Urothelium cell line (cell line): Measurements from ENCODE around the gene RIN3.
"Not testable (repeated sequence)": the region's sequence is repeated elsewhere in the genome, so short reads cannot be mapped to it uniquely, and the experiment has no call there.

ENCODE experiments used
- DNase-seq: peaks from one replicate; pipeline ENCODE4 v3.0.0; 2011; ENCODE audit warnings: low spot score, mixed read lengths
- FAIRE-seq: peaks from 2 replicates; lab custom pipeline; 2011; peaks lifted over from hg19 to GRCh38; lab: Jason Lieb, UNC

RIN3 gene

DNA sequence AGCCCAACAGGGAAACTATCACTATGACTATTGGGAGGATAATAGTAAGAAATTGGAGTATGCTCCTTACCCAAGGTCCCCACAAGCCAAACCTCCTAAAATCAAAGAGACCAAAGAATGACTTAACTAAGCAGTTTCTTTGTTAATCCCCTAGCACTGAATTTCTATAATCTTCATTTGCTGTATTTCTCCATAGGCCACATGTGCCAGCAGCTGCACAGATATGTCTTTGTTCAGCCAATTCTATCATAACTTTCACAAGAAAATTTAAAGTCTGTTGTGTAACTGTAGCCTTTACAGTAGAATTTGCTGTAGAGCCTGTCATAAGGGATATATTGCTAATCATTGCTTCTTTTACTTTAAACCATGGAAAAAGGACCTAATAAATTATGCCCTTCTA, 104.0 kb downstream of the RIN3 start:
- no peak for DNase-seq
- no peak for FAIRE-seq

DNA sequence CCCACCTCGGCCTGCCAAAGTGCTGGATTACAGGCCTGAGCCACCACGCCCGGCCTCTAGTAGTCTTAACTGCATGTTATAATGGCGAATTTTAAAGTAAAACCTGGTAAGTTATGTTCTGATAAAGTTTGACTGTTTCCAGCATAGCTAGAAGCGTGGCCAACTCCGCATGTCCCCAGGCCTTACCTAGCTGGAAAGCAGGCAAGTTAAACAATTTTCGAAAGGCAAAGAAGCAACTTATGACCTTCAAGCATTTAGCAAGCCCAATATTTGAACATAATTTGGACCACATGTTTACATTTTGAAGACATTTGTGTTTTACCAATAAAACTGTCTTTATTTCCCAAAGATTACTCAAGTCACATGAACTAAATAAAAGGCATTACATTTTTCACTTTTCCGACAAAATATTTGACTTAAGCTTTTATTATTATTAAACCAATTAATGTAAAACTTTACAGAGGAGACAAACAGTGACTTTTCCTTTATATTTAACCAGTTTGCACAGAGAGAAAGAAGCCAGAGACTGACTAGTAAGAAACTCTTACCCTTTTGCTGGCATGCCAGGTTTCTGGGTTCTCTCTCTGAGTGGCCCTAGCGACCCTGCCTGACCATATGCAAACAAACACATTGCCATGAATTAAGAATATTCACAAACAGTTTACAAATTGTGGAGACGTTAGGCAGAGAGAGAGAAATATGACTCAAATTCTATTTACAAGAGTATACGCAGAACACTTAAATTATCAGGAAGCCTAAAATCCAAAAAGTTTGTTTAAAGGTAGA, 106.3 kb downstream of the RIN3 start:
- FAIRE-seq = no peak
- DNase-seq = no peak

DNA sequence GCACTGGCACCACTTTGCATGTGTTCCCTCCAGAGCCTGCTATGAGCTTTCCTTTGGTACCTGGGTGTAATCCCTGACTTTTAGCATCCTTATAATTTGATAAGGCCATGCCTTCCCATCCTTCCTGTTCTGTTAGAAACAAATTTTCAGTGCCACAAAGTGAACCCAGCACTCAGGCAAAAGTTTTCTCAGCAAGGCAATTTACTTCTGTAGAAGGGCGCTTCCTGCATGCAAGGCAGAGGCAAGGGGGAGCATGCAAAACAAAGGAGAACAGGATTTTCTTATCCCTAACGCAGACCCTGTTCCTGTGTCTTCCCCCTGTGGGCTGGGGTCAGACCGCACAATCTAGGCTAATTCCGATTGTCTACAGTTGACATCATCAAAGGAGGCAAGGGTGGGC, 108.7 kb downstream of the RIN3 start:
- FAIRE-seq = no peak
- no peak for DNase-seq

DNA sequence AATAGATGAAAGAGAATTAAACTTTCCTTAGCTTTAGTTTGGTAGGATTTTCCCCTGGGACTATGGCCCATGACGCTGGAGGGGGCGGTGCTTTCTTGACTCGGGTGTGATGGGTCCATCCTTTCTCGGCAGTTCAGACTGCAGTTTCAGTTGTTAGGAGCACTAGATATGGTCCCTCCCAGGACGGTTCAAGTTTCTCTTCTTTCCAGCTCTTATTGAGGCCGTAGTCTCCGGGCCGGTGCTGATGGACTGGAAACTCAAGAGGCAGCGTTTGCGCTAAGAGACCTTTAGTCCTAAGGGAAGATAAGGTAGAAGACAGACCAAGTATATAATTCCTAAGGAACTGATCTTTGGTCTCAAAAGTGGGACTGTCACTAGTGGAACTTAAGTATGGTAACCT, 111.2 kb downstream of the RIN3 start:
- DNase-seq (no peak), FAIRE-seq (no peak)

DNA sequence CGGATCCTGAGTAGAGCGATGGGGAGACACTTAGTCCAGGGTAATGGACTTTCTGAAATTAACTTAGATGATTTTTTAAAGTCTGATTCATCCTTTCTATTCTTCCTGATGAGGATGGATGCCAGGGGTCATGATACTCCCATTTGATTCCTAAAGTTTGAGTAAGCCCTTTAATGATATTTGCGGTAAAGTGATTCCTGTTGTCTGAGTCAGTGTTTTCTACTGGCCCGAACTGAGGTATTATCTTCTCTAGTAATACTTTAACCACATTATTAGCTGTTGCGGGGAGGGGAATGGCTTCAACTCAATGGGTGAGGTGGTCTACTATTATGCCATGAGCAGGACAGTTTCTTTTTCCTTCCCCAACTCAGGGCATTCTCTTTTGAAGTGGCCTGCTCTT, 111.6 kb downstream of the RIN3 start:
- FAIRE-seq (no peak), DNase-seq (peak; percentile 69)

DNA sequence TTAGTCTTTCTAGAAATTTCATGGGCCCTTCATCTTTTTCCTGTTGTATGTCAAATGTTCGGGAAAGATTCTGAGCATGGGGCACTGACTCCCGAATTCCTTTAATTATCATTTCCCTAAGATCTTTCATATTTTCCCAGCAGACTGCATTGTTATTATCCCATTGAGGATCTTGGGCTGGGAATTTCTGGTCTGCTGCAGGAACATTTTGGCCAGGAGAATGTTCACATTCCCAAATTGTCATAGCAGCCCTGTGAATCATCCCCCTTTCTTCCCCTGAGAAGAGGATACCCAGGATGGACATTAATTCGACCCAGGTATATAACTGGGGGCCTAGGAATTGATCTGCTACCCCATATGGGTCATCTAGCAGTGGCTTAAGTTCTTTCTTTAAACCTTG, 112.5 kb downstream of the RIN3 start:
- no peak for FAIRE-seq
- no peak for DNase-seq

DNA sequence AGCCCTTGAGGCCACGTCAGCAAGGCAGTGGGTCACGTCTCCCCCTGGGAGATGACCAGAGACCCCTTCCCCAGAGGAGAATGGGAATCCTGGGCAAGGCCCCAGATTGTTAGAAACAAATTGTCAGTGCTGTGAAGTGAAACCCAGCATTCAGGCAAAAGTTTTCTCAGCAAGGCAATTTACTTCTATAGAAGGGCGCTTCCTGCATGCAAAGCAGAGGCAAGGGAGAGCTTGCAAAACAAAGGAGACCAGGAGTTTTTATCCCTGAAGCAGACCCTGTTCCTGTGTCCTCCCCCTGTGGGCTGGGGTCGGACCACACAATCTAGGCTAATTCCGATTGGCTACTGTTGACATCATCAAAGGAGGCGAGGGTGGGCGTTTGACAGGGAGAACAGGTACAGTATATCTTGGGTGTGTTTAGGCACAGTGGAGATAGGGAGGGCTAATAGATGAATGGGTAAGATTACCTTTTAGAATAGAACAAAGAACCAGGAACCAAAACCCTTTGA, 114.2 kb downstream of the RIN3 start:
- FAIRE-seq (no peak), DNase-seq (no peak)

DNA sequence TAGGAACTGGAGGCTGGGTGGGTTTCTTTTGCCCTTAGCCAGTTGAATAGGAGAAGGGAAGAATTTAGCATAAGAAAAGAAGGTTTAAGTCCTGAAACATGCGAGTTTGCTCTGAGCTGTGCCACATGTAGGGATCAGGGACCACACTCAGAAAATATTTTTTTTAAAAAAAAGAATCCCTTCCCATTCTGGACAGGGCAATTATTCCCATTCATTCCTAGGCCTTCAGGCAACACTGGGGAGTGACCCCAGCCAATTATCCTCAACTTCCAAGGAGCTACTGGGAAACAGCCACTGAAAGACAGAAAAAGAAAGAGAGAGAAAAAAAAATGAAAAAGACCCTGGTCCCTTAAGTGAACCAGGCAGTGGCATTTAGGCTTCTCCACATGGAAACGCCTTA, 115.1 kb downstream of the RIN3 start:
- DNase-seq (no peak), FAIRE-seq (no peak)

DNA sequence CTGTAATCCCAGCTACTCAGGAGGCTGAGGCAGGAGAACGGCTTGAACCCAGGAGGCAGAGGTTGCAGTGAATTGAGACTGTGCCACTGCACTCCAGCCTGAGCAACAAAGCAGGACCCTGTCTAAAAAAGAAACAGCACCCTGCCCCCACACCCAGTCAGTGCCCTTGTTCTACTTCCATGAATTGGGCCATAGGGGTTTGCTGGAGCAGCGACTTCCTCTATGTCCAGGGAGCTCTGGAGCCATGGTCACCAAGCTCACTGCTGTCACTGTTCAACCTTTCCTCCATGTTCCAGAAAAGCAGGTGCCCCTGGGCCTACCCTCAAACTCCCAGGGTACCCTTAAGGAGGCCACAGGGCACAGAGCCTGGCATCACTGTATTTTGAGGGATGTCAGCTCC, 116.8 kb downstream of the RIN3 start:
- no peak for FAIRE-seq

DNA sequence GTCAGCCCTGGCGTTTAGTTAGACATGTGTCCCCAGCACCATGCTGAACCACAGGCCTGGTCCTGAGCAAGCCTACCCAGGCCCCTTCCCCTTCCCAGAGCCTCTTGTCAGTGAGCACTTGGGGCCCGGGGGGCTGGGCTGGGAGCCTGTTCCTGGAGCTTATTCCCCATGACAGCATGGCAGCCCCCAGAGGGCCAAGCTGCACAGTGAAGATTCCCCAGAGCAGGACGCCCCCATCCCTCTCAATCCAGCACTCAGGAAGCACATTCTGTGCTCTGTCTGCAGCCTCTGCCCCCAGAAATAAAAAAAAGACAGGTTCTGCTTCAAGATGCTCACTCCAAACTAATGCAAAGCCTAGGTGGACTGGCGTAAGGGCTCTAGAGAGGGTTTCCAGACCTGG, 117.5 kb downstream of the RIN3 start:
- FAIRE-seq = no peak
- DNase-seq = no peak

More for the DNA sequence above, 116.8 kb downstream of the RIN3 start:
- DNase-seq = no peak

DNA sequence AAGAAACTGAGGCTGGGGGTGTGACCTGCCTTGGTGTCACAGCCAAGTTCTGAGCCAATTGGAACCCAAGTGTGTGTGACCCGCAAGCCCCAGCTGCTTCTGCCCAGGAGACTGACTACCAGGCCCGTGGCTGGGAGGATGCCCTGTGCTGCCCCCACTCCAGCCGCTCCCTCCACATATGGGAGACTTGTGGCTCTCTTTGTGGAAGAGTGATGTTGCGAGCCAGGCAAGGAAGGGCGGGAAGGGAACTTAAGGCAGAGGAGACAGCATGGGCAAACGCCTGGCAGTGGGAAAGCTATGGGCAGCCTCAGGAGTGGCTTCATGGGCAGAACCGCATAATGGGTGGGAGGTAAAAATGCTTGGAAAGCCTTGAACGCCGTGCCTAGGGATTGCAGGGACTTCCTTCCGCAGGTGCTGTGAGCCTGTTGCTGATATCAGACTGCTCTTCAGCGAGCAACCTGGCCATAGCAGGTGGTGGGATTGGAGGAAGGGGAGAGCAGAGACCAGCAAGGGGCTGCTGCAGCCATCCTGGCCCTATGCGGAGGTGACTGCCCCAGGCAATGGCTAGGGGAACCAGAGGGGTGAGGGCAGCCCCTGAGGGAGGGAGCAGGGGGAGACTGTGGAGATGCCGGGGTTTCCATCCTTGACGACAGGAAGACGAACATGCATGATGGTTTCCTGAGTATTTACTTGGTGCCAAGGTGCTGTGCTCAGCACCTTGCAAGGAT, 119.1 kb downstream of the RIN3 start:
- FAIRE-seq (no peak), DNase-seq (no peak)

DNA sequence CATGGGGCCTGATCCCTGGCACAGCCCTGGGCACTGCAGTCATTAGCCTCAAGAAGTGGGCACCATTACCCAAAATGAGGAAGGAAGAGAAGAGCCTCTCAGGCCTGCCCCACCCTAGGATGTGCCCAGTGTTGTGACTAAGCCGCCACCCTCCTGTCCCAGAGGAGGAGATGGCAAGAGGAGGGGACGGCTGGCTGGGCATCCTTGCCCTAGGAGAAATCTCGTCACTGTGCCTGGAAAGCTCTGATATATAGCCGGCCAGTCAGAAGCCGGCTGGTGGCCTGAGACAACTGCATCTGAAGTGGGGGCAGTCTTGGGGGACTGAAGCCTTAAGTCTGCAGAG, 119.7 kb downstream of the RIN3 start:
- FAIRE-seq = no peak
- no peak for DNase-seq

DNA sequence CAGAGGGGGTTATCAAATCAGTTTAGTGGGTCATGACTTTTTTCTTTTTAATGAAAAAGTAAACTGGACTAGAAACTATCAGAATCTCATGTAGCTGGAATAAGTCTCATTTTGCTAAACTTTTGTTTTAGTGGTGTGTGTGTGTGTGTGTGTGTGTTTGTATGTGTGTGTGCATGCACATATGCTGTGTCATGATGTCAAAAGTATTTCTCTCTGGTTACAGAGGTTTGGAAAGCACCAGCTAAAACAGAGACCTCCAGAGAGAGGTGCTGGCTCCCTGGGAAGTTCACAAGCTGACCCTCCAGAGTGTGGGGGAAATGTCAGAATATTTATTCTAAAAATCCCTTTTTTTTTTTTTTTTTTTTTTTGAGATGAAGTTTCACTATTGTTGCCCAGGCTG, 120.1 kb downstream of the RIN3 start:
- DNase-seq = no peak
- no peak for FAIRE-seq

DNA sequence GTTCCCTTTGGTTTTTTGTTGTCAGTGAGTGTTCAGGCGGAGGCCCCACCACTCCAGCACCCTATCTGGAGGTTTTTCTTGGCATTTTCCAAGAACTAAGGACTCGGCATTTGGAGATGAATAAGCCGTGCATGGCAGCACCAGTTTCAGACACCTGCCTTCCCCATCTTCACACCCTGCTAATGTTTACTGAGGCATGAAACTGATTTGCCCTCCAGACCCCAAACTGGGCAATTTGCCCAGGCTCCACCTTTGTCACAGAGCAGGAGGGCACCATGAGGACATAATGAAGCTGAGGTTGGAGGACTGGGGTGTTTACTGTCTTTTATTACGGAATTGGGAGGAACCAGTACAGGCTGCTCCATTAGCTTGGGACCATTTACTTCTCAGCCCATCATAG, 121.5 kb downstream of the RIN3 start:
- FAIRE-seq (no peak), DNase-seq (no peak)

DNA sequence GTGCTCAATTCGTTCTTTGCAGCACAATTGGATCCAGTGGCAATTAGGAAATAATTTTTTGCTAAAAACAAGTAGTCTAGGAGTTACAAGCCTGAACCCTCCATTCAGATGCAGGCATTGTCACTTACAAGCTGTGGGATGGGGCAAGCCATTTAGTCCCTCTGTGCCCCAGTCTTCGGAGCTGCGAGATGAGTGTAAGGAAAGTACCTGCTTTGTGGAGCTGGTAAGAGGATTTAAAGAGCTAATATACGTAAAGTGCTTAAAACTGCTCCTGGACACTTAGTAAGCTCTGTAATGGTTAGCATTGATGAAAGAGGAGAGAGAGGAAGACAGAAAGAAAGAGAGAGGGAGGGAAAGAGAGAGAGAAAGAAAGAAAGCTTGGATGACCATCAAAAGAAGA, 122.3 kb downstream of the RIN3 start:
- no peak for FAIRE-seq

DNA sequence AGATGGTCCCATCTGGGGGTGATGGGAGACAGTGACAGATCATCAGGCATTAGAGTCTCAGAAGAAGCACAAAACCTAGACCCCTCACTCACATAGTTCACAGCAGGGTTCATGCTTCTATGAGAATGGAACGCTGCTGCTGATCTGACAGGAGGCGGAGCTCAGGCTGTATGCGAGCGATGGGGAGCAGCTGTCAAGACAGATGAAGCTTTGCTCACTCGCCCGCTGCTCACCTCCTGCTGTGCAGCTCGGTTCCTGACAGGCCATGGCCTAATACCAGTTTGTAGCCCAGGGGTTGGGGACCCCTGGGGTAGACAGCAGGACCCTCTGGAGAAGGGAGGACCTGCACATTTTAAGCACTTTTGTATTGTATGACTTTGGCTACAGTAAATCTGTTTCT, 123.6 kb downstream of the RIN3 start:
- DNase-seq (no peak), FAIRE-seq (no peak)

More for the DNA sequence above, 122.3 kb downstream of the RIN3 start:
- DNase-seq = no peak

DNA sequence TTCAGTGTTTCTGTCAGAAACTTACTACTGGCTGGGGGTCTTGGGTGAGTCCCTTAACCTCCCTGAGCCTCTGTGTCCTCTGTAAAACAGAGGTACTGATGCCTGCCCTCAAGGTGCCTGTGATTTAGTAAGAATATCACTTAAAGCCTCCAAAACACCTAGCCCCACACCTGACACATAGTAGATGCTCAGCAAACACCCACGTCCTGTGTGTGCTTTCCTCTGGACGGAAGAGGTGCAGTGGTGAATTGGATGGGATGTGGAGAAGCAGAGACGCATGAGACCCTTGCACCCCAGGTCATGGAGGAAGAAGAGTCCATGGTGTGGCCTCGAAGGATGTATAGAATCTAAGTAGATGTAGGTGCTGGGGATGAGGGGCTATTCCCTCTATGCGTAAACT, 124.3 kb downstream of the RIN3 start:
- FAIRE-seq = no peak
- DNase-seq = no peak

DNA sequence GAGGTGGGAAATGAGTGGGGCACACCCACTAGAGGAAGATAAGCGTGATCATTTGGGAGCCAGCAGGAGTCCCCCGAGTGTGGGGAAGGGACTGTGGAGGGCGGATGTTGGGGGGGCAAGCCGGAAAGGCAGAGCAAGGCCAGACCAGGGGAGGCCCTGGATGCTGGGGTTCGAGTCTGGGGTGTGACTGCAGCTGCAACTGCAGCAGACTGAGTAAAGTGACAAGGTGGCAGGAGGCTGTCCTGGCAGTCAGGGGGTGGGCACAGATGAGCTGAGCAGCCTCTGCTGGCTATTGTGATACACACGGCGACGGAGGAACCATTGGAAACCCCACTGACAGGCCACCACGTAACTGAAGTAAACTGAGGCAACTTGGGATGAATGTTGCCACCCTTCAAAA, 124.7 kb downstream of the RIN3 start:
- DNase-seq (no peak), FAIRE-seq (no peak)

DNA sequence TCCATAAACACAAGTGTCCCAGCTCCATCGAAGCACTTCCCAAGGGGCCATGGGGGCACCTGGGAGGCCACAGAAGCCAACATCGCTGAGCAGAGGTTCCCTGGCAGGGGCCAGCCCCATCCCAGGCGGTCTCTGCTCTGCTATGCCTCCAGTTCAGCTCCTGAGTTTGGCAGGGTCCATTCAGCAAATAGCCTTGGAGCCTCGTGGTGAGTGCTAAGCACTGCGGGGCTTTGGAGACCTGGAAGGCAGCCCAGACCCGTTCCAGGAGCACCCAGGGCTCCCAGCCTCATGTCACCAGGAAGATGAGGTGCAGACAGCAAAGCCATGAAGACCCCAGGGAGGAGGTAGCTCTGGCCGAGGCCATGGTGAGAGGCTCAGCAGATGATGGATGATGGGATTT, 125.3 kb downstream of the RIN3 start:
- DNase-seq = no peak

DNA sequence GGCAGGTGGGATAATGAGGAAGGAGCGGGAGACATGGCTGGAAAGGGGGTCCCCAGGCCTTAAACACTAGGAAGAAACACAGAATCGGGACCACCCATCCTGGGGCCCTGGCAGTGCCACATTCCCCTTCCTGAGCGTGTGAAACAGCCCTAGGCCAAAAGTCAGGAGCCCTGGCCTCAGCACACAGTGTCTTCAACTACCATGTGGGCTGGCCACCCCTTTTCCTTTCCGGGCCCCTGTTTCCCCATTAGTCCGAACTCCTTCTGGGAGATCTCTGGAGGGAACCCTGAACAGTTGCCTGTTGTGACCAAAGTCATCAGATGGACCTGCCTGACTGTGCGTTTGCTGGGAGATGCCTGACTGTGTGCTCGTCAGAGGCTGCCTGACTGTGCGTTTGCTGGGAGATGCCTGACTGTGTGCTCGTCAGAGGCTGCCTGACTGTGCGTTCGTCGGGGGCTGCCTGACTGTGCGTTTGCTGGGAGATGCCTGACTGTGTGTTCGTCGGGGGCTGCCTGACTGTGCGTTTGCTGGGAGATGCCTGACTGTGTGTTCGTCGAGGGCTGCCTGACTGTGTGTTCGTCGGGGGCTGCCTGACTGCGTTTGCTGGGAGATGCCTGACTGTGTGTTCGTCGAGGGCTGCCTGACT, 126.0 kb downstream of the RIN3 start:
- not testable (repeated sequence) for FAIRE-seq, DNase-seq

More for the DNA sequence above, 125.3 kb downstream of the RIN3 start:
- FAIRE-seq = no peak

DNA sequence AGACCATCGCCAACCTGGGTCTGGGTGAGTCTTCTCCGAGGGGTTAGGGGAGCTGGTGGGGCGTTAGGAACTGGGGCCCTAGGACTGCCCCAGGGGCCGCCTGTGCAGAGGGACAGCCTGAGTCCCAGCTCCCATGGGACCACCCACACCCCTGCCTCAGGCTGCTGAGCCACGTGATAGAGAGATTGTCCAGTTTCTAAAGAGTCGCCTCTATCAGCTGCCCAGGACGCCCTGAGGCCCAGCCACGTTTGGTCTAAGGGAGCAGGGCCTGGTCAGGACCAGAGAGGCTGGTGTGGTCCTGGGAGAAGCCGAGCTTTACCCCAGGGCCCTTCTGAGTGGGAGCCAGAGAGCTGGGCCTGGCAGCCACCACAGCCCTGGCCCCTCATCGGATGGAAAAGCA, 127.7 kb downstream of the RIN3 start:
- FAIRE-seq (no peak), DNase-seq (no peak)
